Mammary epithelial cell (primary cell): Measurements from ENCODE around the gene SLC38A2.

ENCODE experiments used
- CTCF ChIP-seq, 2 donors: IDR thresholded peaks in 1 of 2; conservative IDR thresholded peaks in 1 of 2; 2 replicates each; pipeline ENCODE4 v1.5.1; 2011 to 2012; ENCODE audit warnings: inconsistent platforms in 2 of 2, low read length in 2 of 2, mild to moderate bottlenecking in 2 of 2, control low read depth in 1 of 2, low read depth in 1 of 2; ENCODE audit not compliant: insufficient read depth in 1 of 2; ENCODE audit errors: extremely low read depth in 1 of 2
- EZH2 ChIP-seq: IDR thresholded peaks from 2 replicates; pipeline ENCODE4 v1.6.1; 2012; ENCODE audit warnings: low read length, inconsistent platforms, borderline replicate concordance

GRCh38 chr12:46356655-46357437, 15.7 kb downstream of the SLC38A2 start:
- no peak for TF ChIP-seq CTCF (conservative IDR thresholded peaks at IDR 0.05 in 1 of 2, IDR thresholded peaks at IDR 0.05 in 1 of 2; ENCODE audit: extremely low read depth in 1 of 2, insufficient read depth in 1 of 2, low read depth in 1 of 2, low read length in 2 of 2)
- TF ChIP-seq EZH2: no peak
